Kidney tubule cell (primary cell): ENCODE data around the gene MYH14.
"Not testable (repeated sequence)": the region's sequence is repeated elsewhere in the genome, so short reads cannot be mapped to it uniquely, and the experiment has no call there.

ENCODE experiments used
- DNase-seq: peaks from one replicate; pipeline ENCODE4 v3.0.0-alpha.2; 2018; ENCODE audit warnings: low spot score

MYH14 gene

GRCh38 chr19:50226536-50226935 is 23.1 kb downstream of the MYH14 start:
- no peak for DNase-seq

DNA sequence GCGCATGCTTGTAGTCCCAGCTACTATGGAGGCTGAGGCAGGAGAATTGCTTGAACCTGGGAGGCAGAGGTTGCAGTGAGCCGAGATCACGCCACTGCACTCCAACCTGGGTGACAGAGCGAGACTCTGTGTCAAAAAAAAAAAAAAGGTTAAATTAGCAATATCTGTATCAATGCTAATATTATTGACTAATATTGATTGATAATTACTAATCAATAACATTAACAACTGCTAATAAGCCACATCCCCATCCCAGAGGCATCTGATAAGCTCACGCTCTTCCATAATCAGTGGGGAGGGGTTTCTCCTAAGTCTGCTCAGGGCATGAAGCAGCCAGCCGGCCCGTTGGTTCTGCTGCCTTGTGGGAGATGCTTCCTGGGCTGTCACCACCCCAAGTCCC is 24.7 kb downstream of the MYH14 start:
- not testable (repeated sequence) for DNase-seq

DNA sequence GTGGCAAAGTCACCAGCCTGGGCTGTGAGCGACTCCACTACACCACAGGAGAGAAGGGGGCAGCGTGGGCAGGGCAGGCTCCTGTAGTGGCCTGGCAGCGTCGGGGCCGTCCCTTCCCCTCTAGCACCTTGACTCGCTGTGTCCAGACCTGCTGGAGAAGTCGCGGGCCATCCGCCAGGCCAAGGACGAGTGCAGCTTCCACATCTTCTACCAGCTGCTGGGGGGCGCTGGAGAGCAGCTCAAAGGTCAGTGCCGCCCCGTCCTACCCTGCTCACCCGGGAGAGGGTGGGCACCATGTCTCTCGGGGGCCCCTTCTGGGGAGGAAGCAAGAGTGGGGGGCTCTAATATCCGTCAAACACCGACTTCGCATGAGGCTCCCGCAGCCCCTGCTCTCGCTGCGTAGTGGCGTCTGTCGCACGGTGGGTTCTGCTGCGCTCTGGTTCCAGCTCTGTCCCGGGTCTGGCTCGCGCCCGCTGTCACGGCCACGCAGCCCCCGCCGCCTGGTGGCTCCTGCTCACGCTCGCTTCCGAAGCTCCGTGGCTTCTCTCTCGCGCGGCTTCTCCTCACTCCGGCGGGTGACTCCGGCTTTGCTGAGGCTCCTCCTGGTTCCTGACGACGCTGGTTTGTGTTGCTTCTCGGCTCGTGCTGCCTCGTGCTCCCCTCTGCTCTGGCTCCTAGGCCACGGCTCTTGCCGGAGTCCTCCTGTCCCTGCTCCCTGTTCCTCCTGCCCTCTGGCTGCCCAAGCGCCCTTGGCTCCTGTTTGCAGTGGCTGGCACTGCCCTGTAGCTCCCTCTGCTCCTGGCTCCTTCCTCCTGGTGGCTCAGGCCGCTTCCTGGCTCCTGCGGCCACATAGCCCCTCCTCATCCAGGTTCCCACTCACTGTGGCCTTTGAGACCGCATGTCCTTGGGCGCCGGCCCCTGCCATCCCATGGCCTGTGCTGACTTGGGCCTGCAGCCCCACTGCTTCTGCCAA is 27.2 kb downstream of the MYH14 start:
- no peak for DNase-seq

GRCh38 chr19:50231417-50231816 is 28.0 kb downstream of the MYH14 start:
- not testable (repeated sequence) for DNase-seq

DNA sequence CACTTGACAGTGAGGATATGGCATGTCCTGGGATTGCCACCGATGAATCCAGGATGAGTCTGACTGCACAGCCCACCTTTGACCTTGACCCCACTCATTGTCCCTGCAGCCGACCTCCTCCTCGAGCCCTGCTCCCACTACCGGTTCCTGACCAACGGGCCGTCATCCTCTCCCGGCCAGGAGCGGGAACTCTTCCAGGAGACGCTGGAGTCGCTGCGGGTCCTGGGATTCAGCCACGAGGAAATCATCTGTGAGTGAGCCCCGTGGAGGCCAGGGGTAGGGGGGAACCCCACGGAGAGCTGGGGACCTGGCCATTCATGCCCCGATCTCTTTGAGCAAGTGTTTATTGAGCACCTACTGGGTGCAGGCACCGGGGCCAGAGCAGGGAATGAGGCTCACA is 28.4 kb downstream of the MYH14 start:
- no peak for DNase-seq

GRCh38 chr19:50232600-50232999 is 29.2 kb downstream of the MYH14 start:
- DNase-seq: no peak

DNA sequence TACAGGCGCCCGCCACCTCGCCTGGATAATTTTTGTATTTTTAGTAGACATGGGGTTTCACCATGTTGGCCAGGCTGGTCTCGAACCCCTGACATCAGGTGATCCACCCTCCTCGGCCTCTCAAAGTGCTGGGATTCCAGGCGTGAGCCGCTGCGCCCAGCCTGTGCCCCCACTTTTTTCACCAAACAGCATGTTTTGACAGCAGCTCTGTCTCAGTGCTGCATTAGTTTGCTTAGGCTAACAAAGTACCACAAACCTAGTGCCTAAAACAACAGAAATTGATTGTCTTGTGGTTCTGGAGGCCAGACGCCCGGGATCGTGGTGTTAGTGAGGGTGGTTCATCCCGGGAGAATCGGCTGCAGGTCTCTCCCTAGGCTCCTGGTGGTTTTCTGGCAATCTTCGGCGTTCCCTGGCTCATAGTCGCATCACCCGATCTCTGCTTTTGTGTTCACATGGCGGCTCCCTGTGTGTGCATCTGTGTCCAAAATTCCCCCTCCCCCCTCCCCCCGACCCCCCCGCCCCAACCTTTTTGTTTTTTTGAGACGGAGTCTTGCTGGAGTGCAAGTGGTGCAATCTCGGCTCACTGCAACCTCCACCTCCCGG is 30.0 kb downstream of the MYH14 start:
- no peak for DNase-seq

DNA sequence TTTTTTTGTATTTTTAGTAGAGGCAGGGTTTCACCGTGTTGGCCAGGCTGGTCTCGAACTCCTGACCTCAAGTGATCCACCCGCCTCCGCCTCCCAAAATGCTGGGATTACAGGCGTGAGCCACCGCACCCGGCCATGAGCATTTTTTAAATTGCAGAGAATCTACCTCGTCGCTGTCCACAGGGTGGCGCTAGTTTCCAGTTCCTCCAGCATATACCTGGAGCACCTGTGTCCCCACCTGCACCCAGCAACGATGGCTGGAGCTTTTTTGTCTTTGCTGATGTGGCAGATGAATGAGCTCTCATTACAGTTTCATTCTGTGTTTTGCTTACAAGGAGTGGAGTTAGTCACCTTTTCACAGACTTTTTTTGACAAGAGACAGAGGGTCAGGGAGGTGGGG is 34.1 kb downstream of the MYH14 start:
- DNase-seq: not testable (repeated sequence)

DNA sequence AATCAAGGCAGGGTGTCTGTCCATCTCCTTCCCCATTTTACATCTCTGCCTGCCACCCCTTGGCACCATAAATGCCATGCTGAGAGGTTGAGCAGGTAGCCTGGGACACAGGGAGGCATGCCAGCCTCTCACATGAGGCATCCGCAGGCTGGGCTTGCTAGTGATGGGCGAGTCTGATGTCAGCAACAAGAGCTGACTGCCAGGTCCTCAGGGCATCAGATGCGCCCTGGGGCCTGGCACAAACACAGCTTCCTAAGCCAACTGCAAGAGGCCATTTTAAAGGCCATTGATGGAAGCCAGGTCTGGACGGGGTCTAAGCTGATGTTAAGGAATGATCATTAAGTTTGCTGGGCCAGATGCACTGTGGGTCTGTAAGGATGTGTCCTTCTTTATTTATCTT is 34.6 kb downstream of the MYH14 start:
- no peak for DNase-seq

GRCh38 chr19:50239921-50240590 is 36.6 kb downstream of the MYH14 start:
- no peak for DNase-seq

DNA sequence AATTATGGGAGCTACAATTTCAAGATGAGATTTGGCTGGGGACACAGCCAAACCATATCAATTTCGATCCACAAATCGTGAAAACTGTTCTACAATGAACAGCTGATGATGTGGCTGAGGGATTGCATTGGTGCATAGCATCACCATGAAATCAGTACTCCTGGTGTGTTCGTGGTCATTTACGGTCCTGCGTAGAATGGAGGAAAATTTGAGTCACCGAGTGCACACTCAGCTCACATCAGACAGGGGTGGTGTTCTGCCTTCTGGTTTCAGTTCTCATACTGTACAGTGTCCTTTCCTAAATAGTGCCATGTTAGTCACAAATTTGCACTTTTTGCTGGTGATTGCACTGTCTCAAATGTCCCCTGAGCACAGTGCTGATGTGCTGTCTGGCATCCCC is 39.2 kb downstream of the MYH14 start:
- no peak for DNase-seq

DNA sequence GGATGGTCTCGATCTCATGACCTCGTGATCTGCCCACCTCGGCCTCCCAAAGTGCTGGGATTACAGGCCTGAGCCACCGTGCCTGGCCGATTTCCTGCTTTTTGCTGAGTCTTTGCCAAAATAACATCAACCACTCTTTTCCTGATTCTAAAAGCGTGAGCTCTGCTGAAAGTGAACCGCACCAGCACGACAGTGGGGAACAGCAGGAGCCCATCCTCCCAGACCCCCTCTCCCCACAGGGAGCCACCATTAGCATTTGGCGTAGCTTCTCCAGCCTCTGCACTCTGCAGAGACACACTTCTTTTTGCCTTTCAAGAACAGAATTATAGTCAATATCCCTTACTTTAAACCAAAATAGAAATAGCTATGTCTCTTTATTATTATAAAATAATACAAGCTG is 41.3 kb downstream of the MYH14 start:
- no peak for DNase-seq

- DNase-seq: no peak
These were observed 45.0 kb downstream of the MYH14 start for GRCh38 chr19:50248413-50248812.

- DNase-seq: no peak
These were observed 45.4 kb downstream of the MYH14 start for GRCh38 chr19:50248826-50249225.

DNA sequence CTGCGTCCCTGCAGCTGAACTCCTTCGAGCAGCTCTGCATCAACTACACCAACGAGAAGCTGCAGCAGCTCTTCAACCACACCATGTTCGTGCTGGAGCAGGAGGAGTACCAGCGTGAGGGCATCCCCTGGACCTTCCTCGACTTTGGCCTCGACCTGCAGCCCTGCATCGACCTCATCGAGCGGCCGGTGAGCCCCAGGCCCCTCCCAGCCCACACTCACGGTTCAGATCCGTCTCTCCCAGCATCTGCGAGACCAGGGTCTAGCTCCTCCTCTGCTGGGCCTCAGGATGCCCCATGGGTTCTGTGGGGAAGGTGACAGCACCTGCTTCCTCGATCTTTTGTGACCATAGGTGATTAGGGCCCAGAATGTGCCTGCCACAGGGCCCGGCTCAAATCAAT is 46.2 kb downstream of the MYH14 start:
- DNase-seq: no peak

DNA sequence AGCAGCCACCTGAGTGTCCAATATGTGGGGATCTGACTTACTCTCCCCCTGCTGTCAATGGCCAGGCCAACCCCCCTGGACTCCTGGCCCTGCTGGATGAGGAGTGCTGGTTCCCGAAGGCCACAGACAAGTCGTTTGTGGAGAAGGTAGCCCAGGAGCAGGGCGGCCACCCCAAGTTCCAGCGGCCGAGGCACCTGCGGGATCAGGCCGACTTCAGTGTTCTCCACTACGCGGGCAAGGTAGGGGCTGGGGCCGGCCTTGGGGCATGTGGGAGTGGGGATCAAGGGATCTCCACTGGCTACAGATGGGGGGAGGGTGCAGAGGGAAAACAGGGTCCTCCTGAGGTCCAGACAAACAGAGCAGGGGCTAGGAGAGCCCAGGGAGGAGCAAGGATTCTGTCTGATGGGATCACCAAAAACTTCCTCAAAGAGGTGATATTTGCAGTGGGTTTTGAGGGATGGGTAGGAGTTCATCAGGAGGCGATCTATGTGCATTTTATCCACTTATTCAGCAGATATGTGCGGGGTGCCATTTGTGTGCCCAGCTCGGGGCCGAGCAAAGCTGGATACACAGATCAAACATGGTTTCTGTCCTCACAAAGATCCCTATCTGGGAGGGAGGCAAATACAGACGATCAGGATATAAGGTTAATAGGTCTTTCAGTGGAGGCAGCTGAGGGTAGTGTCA is 47.2 kb downstream of the MYH14 start:
- no peak for DNase-seq

DNA sequence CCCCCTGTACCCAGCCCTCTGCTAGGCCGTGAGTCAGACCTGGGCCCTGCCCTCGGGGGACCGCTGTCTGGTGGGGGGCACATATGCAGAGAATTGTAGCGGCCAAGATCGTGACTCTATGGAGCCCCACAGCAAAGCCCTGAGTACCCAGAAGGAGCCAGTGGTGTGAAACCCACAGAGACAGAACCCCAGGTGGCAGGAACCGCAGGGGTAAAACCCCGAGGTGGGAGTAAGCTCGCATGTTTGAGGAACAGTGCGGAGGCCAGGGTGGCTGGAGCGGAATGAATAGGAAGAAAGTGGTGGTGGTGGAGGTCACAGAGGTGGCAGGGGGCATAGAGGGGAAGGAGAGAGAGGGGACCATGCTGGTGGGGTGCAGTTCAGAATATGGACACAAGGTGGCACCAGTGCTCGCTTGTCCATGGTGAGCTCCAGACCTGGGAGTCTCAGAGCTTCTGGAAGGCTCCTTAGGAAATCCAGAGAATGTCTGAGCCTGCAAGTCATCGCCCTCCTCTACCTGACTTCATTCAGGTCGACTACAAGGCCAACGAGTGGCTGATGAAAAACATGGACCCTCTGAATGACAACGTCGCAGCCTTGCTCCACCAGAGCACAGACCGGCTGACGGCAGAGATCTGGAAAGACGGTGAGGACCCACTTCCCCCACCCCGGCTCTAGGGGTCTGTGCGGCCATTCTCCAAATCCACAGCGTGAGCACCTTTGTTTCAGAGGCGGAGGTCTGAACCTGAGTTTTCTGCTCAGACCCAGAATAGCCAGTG is 48.9 kb downstream of the MYH14 start:
- DNase-seq: peak; percentile 19

GRCh38 chr19:50252887-50253268 is 49.5 kb downstream of the MYH14 start:
- no peak for DNase-seq

DNA sequence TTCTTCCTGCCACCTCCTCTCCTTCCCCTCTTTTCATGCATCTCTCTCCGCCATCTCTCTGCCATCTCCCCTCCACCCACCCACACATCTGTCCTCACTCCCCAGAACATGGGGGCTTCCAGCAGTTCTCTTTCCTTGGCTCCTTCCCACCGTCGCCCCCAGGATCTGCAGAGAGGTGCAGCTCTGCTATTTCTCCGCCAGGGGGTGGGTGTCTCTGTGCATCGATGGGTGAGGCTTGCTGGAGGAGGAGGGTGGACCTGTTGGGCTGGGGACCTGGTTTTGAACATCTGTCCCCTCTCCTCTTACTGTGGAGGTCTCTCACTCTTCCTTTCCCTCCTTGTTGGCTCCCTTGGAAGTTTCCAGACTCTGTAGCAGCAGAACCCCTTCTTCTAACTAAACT is 51.7 kb downstream of the MYH14 start:
- no peak for DNase-seq

GRCh38 chr19:50257141-50257540 is 53.7 kb downstream of the MYH14 start:
- no peak for DNase-seq

DNA sequence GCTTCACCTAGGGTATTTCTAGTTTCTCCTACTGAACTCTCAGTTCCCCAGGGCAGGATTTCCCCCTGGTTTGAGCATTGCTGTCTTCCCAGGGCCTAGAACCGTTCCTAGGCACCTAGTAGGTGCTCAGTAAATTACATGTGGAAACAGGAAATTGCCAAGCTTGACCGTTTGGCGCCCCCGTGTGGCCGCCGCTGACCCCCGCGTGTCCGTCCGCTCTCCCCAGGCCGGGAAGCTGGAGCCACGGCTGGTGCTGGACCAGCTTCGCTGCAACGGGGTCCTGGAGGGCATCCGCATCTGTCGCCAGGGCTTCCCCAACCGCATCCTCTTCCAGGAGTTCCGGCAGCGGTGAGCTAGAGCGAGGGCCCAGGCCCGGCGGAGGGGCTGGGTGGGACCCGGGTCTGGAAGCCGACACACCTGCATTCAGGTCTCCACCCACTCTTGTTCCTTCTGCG is 55.5 kb downstream of the MYH14 start:
- no peak for DNase-seq
